ENCODE measurements around the gene CMBL.

The CMBL gene

GRCh38 chr5:10339958-10340357 is 32.3 kb upstream of the CMBL start:
- Histone ChIP-seq H3K4me3 (replicated peaks; ENCODE audit: low read depth, low read length) (no peak overlapping the region), H3K27me3 (replicated peaks; ENCODE audit: control insufficient read depth, insufficient read depth, low read length) (no peaks in the 10 kb centered on the region), H3K36me3 (ENCODE audit: control insufficient read depth, insufficient read depth, low read length) (no peaks in the 10 kb centered on the region)
- DNase-seq (ENCODE audit: extremely low read depth, insufficient read length): no peak
- TF ChIP-seq, protein P1, sequence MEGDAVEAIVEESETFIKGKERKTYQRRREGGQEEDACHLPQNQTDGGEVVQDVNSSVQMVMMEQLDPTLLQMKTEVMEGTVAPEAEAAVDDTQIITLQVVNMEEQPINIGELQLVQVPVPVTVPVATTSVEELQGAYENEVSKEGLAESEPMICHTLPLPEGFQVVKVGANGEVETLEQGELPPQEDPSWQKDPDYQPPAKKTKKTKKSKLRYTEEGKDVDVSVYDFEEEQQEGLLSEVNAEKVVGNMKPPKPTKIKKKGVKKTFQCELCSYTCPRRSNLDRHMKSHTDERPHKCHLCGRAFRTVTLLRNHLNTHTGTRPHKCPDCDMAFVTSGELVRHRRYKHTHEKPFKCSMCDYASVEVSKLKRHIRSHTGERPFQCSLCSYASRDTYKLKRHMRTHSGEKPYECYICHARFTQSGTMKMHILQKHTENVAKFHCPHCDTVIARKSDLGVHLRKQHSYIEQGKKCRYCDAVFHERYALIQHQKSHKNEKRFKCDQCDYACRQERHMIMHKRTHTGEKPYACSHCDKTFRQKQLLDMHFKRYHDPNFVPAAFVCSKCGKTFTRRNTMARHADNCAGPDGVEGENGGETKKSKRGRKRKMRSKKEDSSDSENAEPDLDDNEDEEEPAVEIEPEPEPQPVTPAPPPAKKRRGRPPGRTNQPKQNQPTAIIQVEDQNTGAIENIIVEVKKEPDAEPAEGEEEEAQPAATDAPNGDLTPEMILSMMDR (IDR thresholded peaks at IDR 0.05; ENCODE audit: insufficient read depth, low read length, poor library complexity, severe bottlenecking): no peak

- Histone ChIP-seq H3K27me3 (replicated peaks; ENCODE audit: control insufficient read depth, insufficient read depth, low read length) (no peaks in the 10 kb centered on the region), H3K36me3 (ENCODE audit: control insufficient read depth, insufficient read depth, low read length) (no peaks in the 10 kb centered on the region), H3K4me3 (replicated peaks; ENCODE audit: low read depth, low read length) (no peak overlapping the region)
- DNase-seq (ENCODE audit: extremely low read depth, insufficient read length): no peak
- TF ChIP-seq, protein P1 (IDR thresholded peaks at IDR 0.05; ENCODE audit: insufficient read depth, low read length, poor library complexity, severe bottlenecking): no peak
Observed at GRCh38 chr5:10339058-10339811, 31.5 kb upstream of the CMBL start.

GRCh38 chr5:10338686-10339057 is 31.0 kb upstream of the CMBL start:
- Histone ChIP-seq H3K4me3 (replicated peaks; ENCODE audit: low read depth, low read length) (no peak overlapping the region), H3K27me3 (replicated peaks; ENCODE audit: control insufficient read depth, insufficient read depth, low read length) (no peaks in the 10 kb centered on the region), H3K36me3 (ENCODE audit: control insufficient read depth, insufficient read depth, low read length) (no peaks in the 10 kb centered on the region)
- DNase-seq (ENCODE audit: extremely low read depth, insufficient read length): no peak
- TF ChIP-seq, protein P1 (IDR thresholded peaks at IDR 0.05; ENCODE audit: insufficient read depth, low read length, poor library complexity, severe bottlenecking): no peak

DNA sequence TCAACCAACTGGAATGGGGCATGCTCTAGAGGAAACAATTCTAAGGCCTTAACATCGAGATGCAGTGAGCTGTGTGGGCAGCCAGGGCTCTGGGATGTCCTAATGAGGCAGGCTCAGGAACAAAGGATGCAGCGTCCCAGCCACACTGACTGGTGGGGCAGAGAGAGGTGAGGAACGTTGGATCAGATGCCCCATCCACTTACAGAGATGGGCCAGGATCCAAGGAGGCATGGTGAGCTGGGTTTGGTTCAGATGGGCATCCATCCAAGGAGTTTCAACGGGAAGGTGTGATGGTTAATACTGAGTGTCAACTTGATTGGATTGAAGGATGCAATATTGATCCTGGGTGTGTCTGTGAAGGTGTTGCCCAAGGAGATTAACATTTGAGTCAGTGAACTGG is 30.3 kb upstream of the CMBL start:
- H3K27me3 ChIP-seq (replicated peaks; ENCODE audit: control insufficient read depth, insufficient read depth, low read length): no peaks in the 10 kb centered on the region
- no peaks in the 10 kb centered on the region for H3K36me3 ChIP-seq (ENCODE audit: control insufficient read depth, insufficient read depth, low read length)
- DNase-seq (ENCODE audit: extremely low read depth, insufficient read length): no peak
- TF ChIP-seq, protein P1 (IDR thresholded peaks at IDR 0.05; ENCODE audit: insufficient read depth, low read length, poor library complexity, severe bottlenecking): no peak
- H3K4me3 ChIP-seq (replicated peaks; ENCODE audit: low read depth, low read length): no peak overlapping the region

GRCh38 chr5:10337107-10337506 is 29.4 kb upstream of the CMBL start:
- TF ChIP-seq, protein P1 (IDR thresholded peaks at IDR 0.05; ENCODE audit: insufficient read depth, low read length, poor library complexity, severe bottlenecking): no peak
- no peak overlapping the region for H3K4me3 ChIP-seq (replicated peaks; ENCODE audit: low read depth, low read length)
- no peak for DNase-seq (ENCODE audit: extremely low read depth, insufficient read length)
- H3K36me3 ChIP-seq (ENCODE audit: control insufficient read depth, insufficient read depth, low read length): no peaks in the 10 kb centered on the region
- no peaks in the 10 kb centered on the region for H3K27me3 ChIP-seq (replicated peaks; ENCODE audit: control insufficient read depth, insufficient read depth, low read length)
